CD4-positive, alpha-beta T cell (primary cell): ENCODE data around the gene RPL12. TPM values are rescaled to one million over a fixed set of nuclear protein-coding genes. Genes with fewer than 3 reads are reported as not detected.

Experiments
- ATAC-seq: fragments of 200-7000 bp; cut with Tn5 transposase; one replicate; pipeline ENCODE4 v1.10.0; 2022; ENCODE audit warnings: mild to moderate bottlenecking; ENCODE audit not compliant: poor library complexity
- CTCF ChIA-PET: fragments of 350-600 bp; sonication (Branson Sonifier 250); formaldehyde crosslinking; loops from one replicate; lab custom pipeline; 2021; ENCODE audit warnings: antibody characterized with exemption, inconsistent platforms; lab: Charles Lee
- POLR2A ChIA-PET: fragments of 350-600 bp; sonication (Branson Sonifier 250); formaldehyde crosslinking; loops from one replicate; lab custom pipeline; 2021; ENCODE audit warnings: antibody characterized with exemption, inconsistent platforms; lab: Charles Lee
- DNase-seq, 14 experiments: peaks; one replicate each; pipeline ENCODE4 v3.0.0-alpha.2; 2013 to 2020; ENCODE audit warnings: mixed read lengths in 2 of 14
- H3K27ac ChIP-seq, 2 donors: one replicate each; pipeline versions ENCODE4 v1.5.1 to v1.7.0; 2013; ENCODE audit warnings: low read length in 2 of 2, low read depth in 1 of 2, mild to moderate bottlenecking in 1 of 2
- H3K27me3 ChIP-seq, 2 experiments: 1 replicate in 1 of 2; 2 replicates in 1 of 2; pipeline versions ENCODE4 v1.6.1 to v1.7.0; 2013; ENCODE audit warnings: low read length in 2 of 2, control low read depth in 1 of 2, mild to moderate bottlenecking in 1 of 2, moderate library complexity in 1 of 2; ENCODE audit not compliant: insufficient read depth in 2 of 2, control insufficient read depth in 1 of 2
- H3K36me3 ChIP-seq: one replicate; pipeline ENCODE4 v1.6.1; 2013; ENCODE audit warnings: low read length, control low read depth; ENCODE audit not compliant: insufficient read depth
- H3K4me1 ChIP-seq: one replicate; pipeline ENCODE4 v1.6.1; 2013; ENCODE audit warnings: low read length, control low read depth; ENCODE audit not compliant: insufficient read depth
- H3K4me3 ChIP-seq: one replicate; pipeline ENCODE4 v1.5.1; 2013; ENCODE audit warnings: mild to moderate bottlenecking, low read length, moderate library complexity
- H3K9me3 ChIP-seq, 2 experiments: 1 replicate in 1 of 2; 2 replicates in 1 of 2; pipeline versions ENCODE4 v1.6.1 to v1.7.0; 2013; ENCODE audit warnings: low read length in 2 of 2, mild to moderate bottlenecking in 2 of 2, control low read depth in 1 of 2, moderate library complexity in 1 of 2; ENCODE audit not compliant: control insufficient read depth in 1 of 2, insufficient read depth in 1 of 2
- H3K27ac Mint-ChIP-seq: one replicate; pipeline ENCODE4 v1.8.0; 2020; ENCODE audit warnings: mixed read lengths
- H3K27me3 Mint-ChIP-seq: one replicate; pipeline ENCODE4 v1.8.0; 2021; ENCODE audit warnings: mixed read lengths
- H3K36me3 Mint-ChIP-seq: one replicate; pipeline ENCODE4 v1.8.0; 2021; ENCODE audit warnings: low read depth, mixed read lengths
- H3K4me1 Mint-ChIP-seq: one replicate; pipeline ENCODE4 v1.8.0; 2021; ENCODE audit warnings: low read depth, mixed read lengths
- H3K4me3 Mint-ChIP-seq: one replicate; pipeline ENCODE4 v1.8.0; 2020; ENCODE audit warnings: mild to moderate bottlenecking, mixed read lengths
- H3K9me3 Mint-ChIP-seq: one replicate; pipeline ENCODE4 v1.8.0; 2020; ENCODE audit warnings: mixed read lengths
- CTCF ChIP-seq: fragments of 200-600 bp; IDR thresholded peaks from one replicate; pipeline ENCODE4 v1.8.0; 2022; ENCODE audit warnings: antibody characterized with exemption, mild to moderate bottlenecking
- intact Hi-C, 2 experiments: fragments of 100-400 bp; cut with DNase I in 1 of 2; cut with micrococcal nuclease in 1 of 2; formaldehyde crosslinking; loops; one replicate each; pipeline versions ENCODE4 v1.15.1 to v1.9.0; 2023 to 2025; cut with DNase I, micrococcal nuclease
- total RNA-seq, 174 experiments: library from RNA in 2 of 174; stranded (reverse) in 2 of 174; gene quantifications; one replicate each; pipeline ENCODE4 v1.2.3 and lab custom pipeline; 2021 to 2026

RPL12 gene
- total RNA-seq, 2 experiments from 2014 or later: 1,884 to 1,993 TPM

DNA sequence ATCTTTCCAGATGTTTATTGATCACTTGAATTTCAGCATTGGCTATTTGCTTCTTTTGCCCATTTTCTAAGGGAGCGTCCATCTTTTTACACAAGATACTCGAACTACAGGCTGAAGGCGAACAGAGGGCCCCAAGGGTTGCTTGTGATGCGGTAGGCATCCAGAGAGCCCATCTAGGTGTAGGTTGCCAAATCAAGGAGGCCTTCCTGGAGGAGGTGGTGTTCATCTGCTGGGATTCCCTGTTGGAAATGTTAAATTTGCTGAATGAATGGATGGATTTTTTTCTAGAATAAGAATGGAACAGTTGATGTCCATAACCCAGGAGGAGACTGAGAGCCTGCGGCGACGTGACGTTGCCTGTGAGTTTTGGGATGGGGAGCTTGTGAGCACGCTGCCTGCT is 31.5 kb upstream of the RPL12 start:
- Histone ChIP-seq H3K36me3 (peaks cover 32% of the 10 kb centered on the region), H3K27me3 (no peaks in the 10 kb centered on the region), H3K9me3 (no peaks in the 10 kb centered on the region), H3K4me1 (no peaks in the 10 kb centered on the region), H3K4me3 (no peak overlapping the region), H3K27ac (no peak overlapping the region)
- DNase-seq: no peak
- Mint-ChIP-seq H3K36me3 (peaks cover 56% of the 10 kb centered on the region), H3K4me1 (no peaks in the 10 kb centered on the region), H3K9me3 (no peaks in the 10 kb centered on the region), H3K27ac (no peak overlapping the region), H3K4me3 (no peak overlapping the region), H3K27me3 (no peaks in the 10 kb centered on the region)
- ATAC-seq: no peak
- intact Hi-C loops: no loop called here
- TF ChIP-seq CTCF: no peak
- ChIA-PET CTCF (no interaction called here), POLR2A (no interaction called here)

DNA sequence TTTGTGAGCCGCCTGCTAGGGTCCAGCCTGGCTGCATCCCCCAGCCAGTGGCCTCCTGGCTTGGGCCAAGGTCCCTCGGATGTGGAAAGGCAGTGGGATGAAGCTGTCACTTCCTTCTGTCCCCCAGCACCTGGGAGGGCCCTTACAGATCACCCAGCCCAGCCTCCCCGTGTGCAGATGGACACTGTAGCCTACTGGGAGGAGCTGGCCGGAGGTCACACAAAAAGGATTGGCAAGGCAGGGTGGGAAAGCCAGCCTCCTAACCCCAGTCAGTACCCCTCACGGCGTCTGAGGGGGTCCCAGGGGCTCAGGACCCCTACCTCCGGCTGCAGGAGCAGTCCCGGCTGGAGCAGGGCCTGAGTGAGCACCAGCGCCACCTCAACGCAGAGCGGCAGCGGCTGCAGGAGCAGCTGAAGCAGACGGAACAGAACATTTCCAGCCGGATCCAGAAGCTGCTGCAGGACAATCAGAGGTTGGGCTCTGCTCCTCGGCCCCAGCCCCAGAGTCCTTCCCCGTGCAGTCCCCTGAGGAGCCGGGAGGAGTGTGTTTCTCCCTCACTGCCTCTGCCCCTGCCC is 28.4 kb upstream of the RPL12 start:
- H3K4me3 ChIP-seq: no peak overlapping the region
- Mint-ChIP-seq H3K4me1 (no peaks in the 10 kb centered on the region), H3K27ac (no peak overlapping the region), H3K27me3 (no peaks in the 10 kb centered on the region), H3K4me3 (no peak overlapping the region), H3K36me3 (peaks cover 49% of the 10 kb centered on the region), H3K9me3 (no peaks in the 10 kb centered on the region)
- no peak overlapping the region for H3K27ac ChIP-seq
- H3K4me1 ChIP-seq: no peaks in the 10 kb centered on the region
- intact Hi-C loops: no loop called here
- H3K27me3 ChIP-seq: no peaks in the 10 kb centered on the region
- ATAC-seq (no peak), DNase-seq (no peak)
- TF ChIP-seq CTCF: no peak
- no peaks in the 10 kb centered on the region for H3K9me3 ChIP-seq
- CTCF ChIA-PET: no interaction called here
- POLR2A ChIA-PET: no interaction called here
- peaks cover 14% of the 10 kb centered on the region for H3K36me3 ChIP-seq

GRCh38 chr9:127474592-127474991 is 23.4 kb upstream of the RPL12 start:
- Histone ChIP-seq H3K27me3 (no peaks in the 10 kb centered on the region), H3K4me1 (no peaks in the 10 kb centered on the region), H3K27ac (no peak overlapping the region), H3K9me3 (no peaks in the 10 kb centered on the region), H3K4me3 (no peak overlapping the region), H3K36me3 (peaks cover 20% of the 10 kb centered on the region)
- ATAC-seq (no peak), DNase-seq (no peak)
- H3K27ac Mint-ChIP-seq: no peak overlapping the region
- ChIA-PET CTCF (no interaction called here), POLR2A (no interaction called here)
- H3K9me3 Mint-ChIP-seq: no peaks in the 10 kb centered on the region
- H3K4me1 Mint-ChIP-seq: no peaks in the 10 kb centered on the region
- TF ChIP-seq CTCF: no peak
- H3K4me3 Mint-ChIP-seq: no peak overlapping the region
- intact Hi-C loops: no loop called here
- H3K36me3 Mint-ChIP-seq: peaks cover 40% of the 10 kb centered on the region
- H3K27me3 Mint-ChIP-seq: no peaks in the 10 kb centered on the region
